Body of pancreas (tissue), 4 donors: Measurements from ENCODE around the gene DNAH8. TPM values are rescaled to one million over a fixed set of nuclear protein-coding genes. Genes with fewer than 3 reads are reported as not detected.

Experiments used
- ATAC-seq: fragments of 150-250 bp; one replicate; pipeline ENCODE4 v1.9.1; 2016
- DNase-seq, 4 donors: peaks; one replicate each; pipeline ENCODE4 v3.0.0-alpha.2; 2019
- H3K27ac ChIP-seq, 4 donors: fragments of 200-600 bp; sonication (generic); 1 replicate in 3 of 4; 2 replicates in 1 of 4; pipeline versions ENCODE4 v1.5.1 to v1.6.1; 2016 to 2019; ENCODE audit warnings: mild to moderate bottlenecking in 1 of 4, mixed read lengths in 1 of 4, moderate library complexity in 1 of 4
- H3K27me3 ChIP-seq, 2 donors: fragments of 200-600 bp; sonication (generic); one replicate each; pipeline ENCODE4 v1.6.0; 2016; ENCODE audit warnings: mild to moderate bottlenecking in 1 of 2
- H3K36me3 ChIP-seq, 2 donors: fragments of 200-600 bp; sonication (generic); replicated peaks in 1 of 2; 2 replicates each; pipeline ENCODE4 v1.5.1; 2016; ENCODE audit warnings: low read depth in 2 of 2; ENCODE audit not compliant: insufficient read depth in 1 of 2
- H3K4me1 ChIP-seq: fragments of 200-600 bp; sonication (generic); one replicate; pipeline ENCODE4 v1.6.0; 2016
- H3K4me3 ChIP-seq, 2 donors: fragments of 200-600 bp; sonication (generic); 1 replicate in 1 of 2; 2 replicates in 1 of 2; pipeline ENCODE4 v1.5.1; 2016 to 2019
- H3K9me3 ChIP-seq, 3 donors: fragments of 200-600 bp; sonication (generic); 1 replicate in 2 of 3; 2 replicates in 1 of 3; pipeline ENCODE4 v1.5.1; 2016
- CTCF ChIP-seq, 7 experiments: fragments of 450-650 bp in 4 of 7; fragments of 200-600 bp in 3 of 7; sonication (generic) in 3 of 7; IDR thresholded peaks; one replicate each; pipeline ENCODE4 v1.5.1; 2016 to 2019; ENCODE audit warnings: antibody characterized with exemption in 7 of 7
- POLR2A ChIP-seq, 3 donors: fragments of 450-650 bp; IDR thresholded peaks; one replicate each; pipeline ENCODE4 v1.6.1; 2016; ENCODE audit warnings: antibody characterized with exemption in 3 of 3, mild to moderate bottlenecking in 2 of 3
- WGBS, 2 donors: methylation state at CpG; one replicate each; pipeline ENCODE4 v1.1.5; 2017; 5-methylcytosine and 5-hydroxymethylcytosine counted together
- intact Hi-C: fragments of 100-400 bp; cut with DNase I; formaldehyde crosslinking; loops from one replicate; pipeline ENCODE4 v1.15.1; 2023
- total RNA-seq, 2 donors: library from RNA; depleted of rRNA; stranded (reverse); fragments of >200 nt; gene quantifications; one replicate each; pipeline ENCODE4 v1.1.0, GENCODE V29; 2016

DNAH8 gene
- total RNA-seq, 2 donors from 2014 or later, result not detected

GRCh38 chr6:38985839-38986238 lies 270.7 kb downstream of the DNAH8 start:
- WGBS, 2 donors, result 73 to 82% methylated on average over 3 of the region's 3 CpGs
- Histone ChIP-seq H3K27ac (no peak overlapping the region), H3K9me3 (no peaks in the 10 kb centered on the region), H3K27me3 (no peaks in the 10 kb centered on the region), H3K36me3 (no peaks in the 10 kb centered on the region), H3K4me3 (no peak overlapping the region), H3K4me1 (no peaks in the 10 kb centered on the region)
- intact Hi-C loops, result no loop called here
- TF ChIP-seq POLR2A (IDR thresholded peaks at IDR 0.05), result no peak
- no peak for TF ChIP-seq CTCF (IDR thresholded peaks at IDR 0.05)
- DNase-seq, result no peak
- no peak for ATAC-seq

GRCh38 chr6:38987503-38987902 lies 272.4 kb downstream of the DNAH8 start:
- Histone ChIP-seq H3K27ac (no peak overlapping the region), H3K27me3 (no peaks in the 10 kb centered on the region), H3K4me3 (no peak overlapping the region), H3K36me3 (no peaks in the 10 kb centered on the region), H3K4me1 (no peaks in the 10 kb centered on the region), H3K9me3 (no peaks in the 10 kb centered on the region)
- no peak for TF ChIP-seq POLR2A (IDR thresholded peaks at IDR 0.05)
- ATAC-seq (no peak), DNase-seq (no peak)
- intact Hi-C loops, result no loop called here

- DNase-seq, result no peak
- intact Hi-C loops, result no loop called here
- no peaks in the 10 kb centered on the region for H3K36me3 ChIP-seq
- no peaks in the 10 kb centered on the region for H3K27me3 ChIP-seq
- H3K9me3 ChIP-seq, result no peaks in the 10 kb centered on the region
- no peak for ATAC-seq
- TF ChIP-seq CTCF (IDR thresholded peaks at IDR 0.05), result no peak
- no peak for TF ChIP-seq POLR2A (IDR thresholded peaks at IDR 0.05)
- 74% methylated on average over 8 of the region's 8 CpGs for WGBS, 2 donors
- no peaks in the 10 kb centered on the region for H3K4me1 ChIP-seq
- no peak overlapping the region for H3K27ac ChIP-seq
- H3K4me3 ChIP-seq, result no peak overlapping the region
Measured at GRCh38 chr6:38988736-38989449, 273.8 kb downstream of the DNAH8 start.

GRCh38 chr6:38990475-38990874 lies 275.4 kb downstream of the DNAH8 start:
- DNase-seq, result no peak
- no peaks in the 10 kb centered on the region for H3K9me3 ChIP-seq
- no peak for TF ChIP-seq POLR2A (IDR thresholded peaks at IDR 0.05)
- TF ChIP-seq CTCF (IDR thresholded peaks at IDR 0.05), result no peak
- H3K4me1 ChIP-seq, result no peaks in the 10 kb centered on the region
- H3K27me3 ChIP-seq, result no peaks in the 10 kb centered on the region
- 67 to 75% methylated on average over 5 of the region's 5 CpGs for WGBS, 2 donors
- H3K4me3 ChIP-seq, result no peak overlapping the region
- no peaks in the 10 kb centered on the region for H3K36me3 ChIP-seq
- intact Hi-C loops, result loop anchor here (10.0 kb wide), 1 partner anchor 314 kb away; no protein-coding TSS in a partner anchor
- no peak overlapping the region for H3K27ac ChIP-seq
- no peak for ATAC-seq

GRCh38 chr6:38996676-38997075 lies 281.6 kb downstream of the DNAH8 start:
- no peak overlapping the region for H3K4me3 ChIP-seq
- H3K36me3 ChIP-seq, result no peaks in the 10 kb centered on the region
- no peak for DNase-seq
- 72 to 77% methylated on average over 5 of the region's 5 CpGs for WGBS, 2 donors
- H3K4me1 ChIP-seq, result no peaks in the 10 kb centered on the region
- no peaks in the 10 kb centered on the region for H3K27me3 ChIP-seq
- TF ChIP-seq CTCF (IDR thresholded peaks at IDR 0.05), result no peak
- TF ChIP-seq POLR2A (IDR thresholded peaks at IDR 0.05), result no peak
- no peaks in the 10 kb centered on the region for H3K9me3 ChIP-seq
- intact Hi-C loops, result loop anchor here (10.0 kb wide), 1 partner anchor 308 kb away; no protein-coding TSS in a partner anchor
- H3K27ac ChIP-seq, result no peak overlapping the region
- no peak for ATAC-seq
